Measurements from ENCODE around the gene CNTNAP2. TPM values are rescaled to one million over a fixed set of nuclear protein-coding genes. Genes with fewer than 3 reads are reported as not detected.

CNTNAP2 gene
- total RNA-seq, 2 donors from 2014 or later: 0.37 TPM; not detected in 1

DNA sequence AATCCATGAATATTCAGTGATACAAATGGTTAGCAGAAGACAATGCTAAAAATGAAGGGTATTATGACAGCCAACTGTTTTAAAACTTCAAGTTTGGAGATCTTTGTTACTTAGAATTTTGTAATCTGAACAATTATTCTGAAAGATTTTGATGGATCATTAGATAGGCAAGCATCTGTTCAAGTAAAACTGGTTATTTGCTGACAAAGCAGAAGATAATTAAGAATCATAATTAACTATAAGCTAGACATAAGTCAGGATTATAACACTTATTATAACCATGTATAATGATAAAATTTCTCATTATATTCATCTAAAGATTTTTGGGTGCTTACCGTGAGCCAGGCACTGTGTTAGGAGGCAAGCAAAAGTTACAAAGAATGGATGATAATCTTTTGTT, 1145.1 kb downstream of the CNTNAP2 start:
- no peaks in the 10 kb centered on the region for H3K9me3 ChIP-seq (ENCODE audit: control insufficient read depth, low read length, poor library complexity, severe bottlenecking)
- no peaks in the 10 kb centered on the region for H3K27me3 Mint-ChIP-seq
- no peak overlapping the region for H3K4me3 Mint-ChIP-seq
- H3K36me3 Mint-ChIP-seq (ENCODE audit: low read depth): no peaks in the 10 kb centered on the region
- H3K27ac Mint-ChIP-seq: no peak overlapping the region
- DNase-seq (no peak), ATAC-seq (no peak)
- H3K4me1 Mint-ChIP-seq: no peaks in the 10 kb centered on the region

- no peak overlapping the region for H3K27ac Mint-ChIP-seq
- DNase-seq (no peak), ATAC-seq (no peak)
- no peak overlapping the region for H3K4me3 Mint-ChIP-seq
- H3K36me3 Mint-ChIP-seq (ENCODE audit: low read depth): no peaks in the 10 kb centered on the region
- no peaks in the 10 kb centered on the region for H3K27me3 Mint-ChIP-seq
- no peaks in the 10 kb centered on the region for H3K9me3 ChIP-seq (ENCODE audit: control insufficient read depth, low read length, poor library complexity, severe bottlenecking)
- H3K4me1 Mint-ChIP-seq: no peaks in the 10 kb centered on the region
These were observed 1148.9 kb downstream of the CNTNAP2 start for GRCh38 chr7:147265528-147265927.

DNA sequence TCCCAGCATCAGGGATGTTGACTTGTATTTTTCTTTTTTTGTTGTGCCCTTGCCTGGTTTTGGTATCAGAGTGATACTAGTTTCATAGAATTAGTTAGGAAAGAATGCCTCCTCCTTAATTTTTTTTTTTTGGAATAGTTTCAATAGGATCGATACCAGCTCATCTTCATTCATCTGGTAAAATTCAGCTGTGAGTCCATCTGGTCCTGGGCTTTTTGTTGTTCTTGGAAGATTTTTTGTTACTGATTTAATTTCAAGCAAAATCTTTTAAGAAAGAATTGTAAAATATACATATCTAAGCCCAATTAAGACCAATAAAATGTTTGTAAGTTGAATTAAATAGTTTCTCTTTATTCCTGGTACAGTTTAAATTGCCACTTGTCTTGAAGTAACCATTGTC, 1159.5 kb downstream of the CNTNAP2 start:
- DNase-seq (no peak), ATAC-seq (no peak)
- H3K4me1 Mint-ChIP-seq: no peaks in the 10 kb centered on the region
- H3K4me3 Mint-ChIP-seq: no peak overlapping the region
- no peak overlapping the region for H3K27ac Mint-ChIP-seq
- H3K36me3 Mint-ChIP-seq (ENCODE audit: low read depth): no peaks in the 10 kb centered on the region
- H3K27me3 Mint-ChIP-seq: no peaks in the 10 kb centered on the region
- no peaks in the 10 kb centered on the region for H3K9me3 ChIP-seq (ENCODE audit: control insufficient read depth, low read length, poor library complexity, severe bottlenecking)

GRCh38 chr7:147276783-147277370, 1160.3 kb downstream of the CNTNAP2 start:
- no peak overlapping the region for H3K4me3 Mint-ChIP-seq
- DNase-seq: no peak

DNA sequence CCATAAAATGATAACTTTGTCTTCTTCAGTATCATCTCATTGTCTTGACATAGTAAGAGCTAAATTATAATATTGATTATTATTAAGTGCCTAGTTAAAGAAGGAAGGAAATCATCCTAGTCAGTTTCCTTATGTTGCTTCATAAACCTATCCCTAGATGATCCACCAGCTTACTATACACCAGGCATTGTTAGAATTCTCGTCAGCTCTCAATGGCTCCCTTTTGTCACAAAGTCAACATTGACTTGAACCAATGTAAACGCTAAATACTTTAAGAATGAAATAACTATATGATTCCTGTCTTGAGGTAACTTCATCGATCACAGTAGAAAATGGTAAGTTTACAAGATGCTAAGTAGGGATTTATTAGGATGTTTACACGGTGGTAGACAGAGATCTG, 1162.9 kb downstream of the CNTNAP2 start:
- Mint-ChIP-seq H3K36me3 (ENCODE audit: low read depth) (no peaks in the 10 kb centered on the region), H3K4me3 (no peak overlapping the region), H3K4me1 (no peaks in the 10 kb centered on the region), H3K27me3 (no peaks in the 10 kb centered on the region), H3K27ac (no peak overlapping the region)
- no peak for ATAC-seq
- no peak for DNase-seq
- H3K9me3 ChIP-seq (ENCODE audit: control insufficient read depth, low read length, poor library complexity, severe bottlenecking): no peaks in the 10 kb centered on the region

More at GRCh38 chr7:147276783-147277370, 1160.3 kb downstream of the CNTNAP2 start:
- Mint-ChIP-seq H3K36me3 (ENCODE audit: low read depth) (no peaks in the 10 kb centered on the region), H3K27me3 (no peaks in the 10 kb centered on the region), H3K27ac (no peak overlapping the region), H3K4me1 (no peaks in the 10 kb centered on the region)
- H3K9me3 ChIP-seq (ENCODE audit: control insufficient read depth, low read length, poor library complexity, severe bottlenecking): no peaks in the 10 kb centered on the region
- no peak for ATAC-seq

GRCh38 chr7:147279964-147280374, 1163.4 kb downstream of the CNTNAP2 start:
- Mint-ChIP-seq H3K27ac (no peak overlapping the region), H3K27me3 (no peaks in the 10 kb centered on the region), H3K4me1 (no peaks in the 10 kb centered on the region), H3K36me3 (ENCODE audit: low read depth) (no peaks in the 10 kb centered on the region), H3K4me3 (no peak overlapping the region)
- no peaks in the 10 kb centered on the region for H3K9me3 ChIP-seq (ENCODE audit: control insufficient read depth, low read length, poor library complexity, severe bottlenecking)
- ATAC-seq (no peak), DNase-seq (no peak)

GRCh38 chr7:147282204-147282603, 1165.6 kb downstream of the CNTNAP2 start:
- no peaks in the 10 kb centered on the region for H3K9me3 ChIP-seq (ENCODE audit: control insufficient read depth, low read length, poor library complexity, severe bottlenecking)
- Mint-ChIP-seq H3K4me1 (no peaks in the 10 kb centered on the region), H3K4me3 (no peak overlapping the region), H3K36me3 (ENCODE audit: low read depth) (no peaks in the 10 kb centered on the region), H3K27me3 (no peaks in the 10 kb centered on the region), H3K27ac (no peak overlapping the region)
- DNase-seq: no peak
- ATAC-seq: no peak

GRCh38 chr7:147296201-147296600, 1179.6 kb downstream of the CNTNAP2 start:
- H3K4me3 Mint-ChIP-seq: no peak overlapping the region
- no peaks in the 10 kb centered on the region for H3K9me3 ChIP-seq (ENCODE audit: control insufficient read depth, low read length, poor library complexity, severe bottlenecking)

GRCh38 chr7:147296986-147297385, 1180.4 kb downstream of the CNTNAP2 start:
- ATAC-seq (no peak), DNase-seq (no peak)
- no peak overlapping the region for H3K4me3 Mint-ChIP-seq
- no peaks in the 10 kb centered on the region for H3K9me3 ChIP-seq (ENCODE audit: control insufficient read depth, low read length, poor library complexity, severe bottlenecking)
- no peak overlapping the region for H3K27ac Mint-ChIP-seq
- no peaks in the 10 kb centered on the region for H3K4me1 Mint-ChIP-seq
- no peaks in the 10 kb centered on the region for H3K36me3 Mint-ChIP-seq (ENCODE audit: low read depth)
- no peaks in the 10 kb centered on the region for H3K27me3 Mint-ChIP-seq

More at GRCh38 chr7:147296201-147296600, 1179.6 kb downstream of the CNTNAP2 start:
- DNase-seq: no peak
- no peaks in the 10 kb centered on the region for H3K27me3 Mint-ChIP-seq
- no peaks in the 10 kb centered on the region for H3K4me1 Mint-ChIP-seq
- ATAC-seq: no peak
- no peak overlapping the region for H3K27ac Mint-ChIP-seq
- no peaks in the 10 kb centered on the region for H3K36me3 Mint-ChIP-seq (ENCODE audit: low read depth)

DNA sequence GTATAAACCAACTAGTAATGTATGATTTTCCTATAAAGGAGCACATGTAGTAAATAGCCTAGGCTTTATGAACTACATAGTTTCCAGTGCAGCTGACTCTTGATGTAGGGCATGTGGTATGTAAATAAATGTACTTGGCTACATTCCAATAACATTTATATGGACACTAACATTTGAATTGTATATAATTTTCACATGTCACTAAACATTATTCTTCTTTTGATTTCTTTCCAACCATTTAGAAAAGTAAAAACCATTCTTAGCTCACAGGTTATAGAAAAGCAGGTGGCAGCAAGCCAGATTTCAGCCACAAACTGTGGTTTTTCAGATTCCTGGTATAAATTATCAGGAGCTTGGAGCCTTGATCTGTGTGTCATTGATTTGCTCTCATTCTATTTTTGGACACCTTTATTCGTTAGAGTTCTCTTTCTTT, 1182.0 kb downstream of the CNTNAP2 start:
- H3K27me3 Mint-ChIP-seq: no peaks in the 10 kb centered on the region
- no peak overlapping the region for H3K4me3 Mint-ChIP-seq
- H3K4me1 Mint-ChIP-seq: no peaks in the 10 kb centered on the region
- no peaks in the 10 kb centered on the region for H3K36me3 Mint-ChIP-seq (ENCODE audit: low read depth)
- H3K27ac Mint-ChIP-seq: no peak overlapping the region
- DNase-seq (no peak), ATAC-seq (no peak)
- no peaks in the 10 kb centered on the region for H3K9me3 ChIP-seq (ENCODE audit: control insufficient read depth, low read length, poor library complexity, severe bottlenecking)

GRCh38 chr7:147300293-147300692, 1183.7 kb downstream of the CNTNAP2 start:
- ATAC-seq (no peak), DNase-seq (no peak)
- Mint-ChIP-seq H3K4me1 (no peaks in the 10 kb centered on the region), H3K4me3 (no peak overlapping the region), H3K27me3 (no peaks in the 10 kb centered on the region), H3K36me3 (ENCODE audit: low read depth) (no peaks in the 10 kb centered on the region), H3K27ac (no peak overlapping the region)
- H3K9me3 ChIP-seq (ENCODE audit: control insufficient read depth, low read length, poor library complexity, severe bottlenecking): no peaks in the 10 kb centered on the region

GRCh38 chr7:147304376-147304775, 1187.8 kb downstream of the CNTNAP2 start:
- ATAC-seq: no peak
- no peak overlapping the region for H3K27ac Mint-ChIP-seq
- H3K9me3 ChIP-seq (ENCODE audit: control insufficient read depth, low read length, poor library complexity, severe bottlenecking): no peaks in the 10 kb centered on the region
- no peaks in the 10 kb centered on the region for H3K4me1 Mint-ChIP-seq
- H3K4me3 Mint-ChIP-seq: no peak overlapping the region
- no peaks in the 10 kb centered on the region for H3K36me3 Mint-ChIP-seq (ENCODE audit: low read depth)
- DNase-seq: no peak
- H3K27me3 Mint-ChIP-seq: no peaks in the 10 kb centered on the region

DNA sequence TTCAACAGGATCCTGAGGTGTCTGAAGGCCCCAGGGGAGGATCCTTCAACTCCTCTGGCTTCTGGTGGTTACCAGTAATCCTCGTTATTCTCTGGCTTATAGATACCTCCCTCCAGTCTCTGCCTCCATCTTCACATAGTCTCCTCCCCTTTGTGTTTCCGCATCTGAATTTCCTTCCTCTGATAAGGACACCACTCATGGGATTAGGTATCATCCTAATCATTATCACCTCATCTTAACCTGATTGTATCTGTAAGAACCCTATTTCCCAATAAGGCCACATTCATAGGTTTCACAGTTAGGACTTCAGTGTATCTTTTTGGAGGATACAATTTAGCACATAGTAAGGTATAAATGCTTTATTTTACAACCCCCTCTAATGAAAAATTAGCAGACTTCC, 1189.2 kb downstream of the CNTNAP2 start:
- no peaks in the 10 kb centered on the region for H3K27me3 Mint-ChIP-seq
- H3K4me3 Mint-ChIP-seq: no peak overlapping the region
- DNase-seq (no peak), ATAC-seq (no peak)
- H3K27ac Mint-ChIP-seq: no peak overlapping the region
- H3K4me1 Mint-ChIP-seq: no peaks in the 10 kb centered on the region
- H3K9me3 ChIP-seq (ENCODE audit: control insufficient read depth, low read length, poor library complexity, severe bottlenecking): no peaks in the 10 kb centered on the region
- no peaks in the 10 kb centered on the region for H3K36me3 Mint-ChIP-seq (ENCODE audit: low read depth)

- no peaks in the 10 kb centered on the region for H3K9me3 ChIP-seq (ENCODE audit: control insufficient read depth, low read length, poor library complexity, severe bottlenecking)
- H3K4me1 Mint-ChIP-seq: no peaks in the 10 kb centered on the region
- H3K36me3 Mint-ChIP-seq (ENCODE audit: low read depth): no peaks in the 10 kb centered on the region
- H3K4me3 Mint-ChIP-seq: no peak overlapping the region
- DNase-seq (no peak), ATAC-seq (no peak)
- H3K27ac Mint-ChIP-seq: no peak overlapping the region
- no peaks in the 10 kb centered on the region for H3K27me3 Mint-ChIP-seq
These were observed 1191.9 kb downstream of the CNTNAP2 start for GRCh38 chr7:147308539-147308938.
